NB4 (cell line): ENCODE data around the gene CMSS1.

ENCODE experiments used
- MYC ChIP-seq: IDR thresholded peaks from 2 replicates; pipeline ENCODE4 v1.6.1; 2011; ENCODE audit warnings: low read depth, low read length
- POLR2A ChIP-seq: IDR thresholded peaks from 2 replicates; pipeline ENCODE4 v1.6.1; 2011; ENCODE audit warnings: mild to moderate bottlenecking; ENCODE audit not compliant: insufficient read length; ENCODE audit errors: extremely low read depth
- TF ChIP-seq, protein P1 (sequence below): IDR thresholded peaks from one replicate; pipeline ENCODE4 v1.5.1; 2012; ENCODE audit warnings: low read depth, low read length
- TF ChIP-seq, protein P2 (sequence below): IDR thresholded peaks from 2 replicates; pipeline ENCODE4 v1.6.1; 2011; ENCODE audit warnings: low read depth, low read length

DNA sequence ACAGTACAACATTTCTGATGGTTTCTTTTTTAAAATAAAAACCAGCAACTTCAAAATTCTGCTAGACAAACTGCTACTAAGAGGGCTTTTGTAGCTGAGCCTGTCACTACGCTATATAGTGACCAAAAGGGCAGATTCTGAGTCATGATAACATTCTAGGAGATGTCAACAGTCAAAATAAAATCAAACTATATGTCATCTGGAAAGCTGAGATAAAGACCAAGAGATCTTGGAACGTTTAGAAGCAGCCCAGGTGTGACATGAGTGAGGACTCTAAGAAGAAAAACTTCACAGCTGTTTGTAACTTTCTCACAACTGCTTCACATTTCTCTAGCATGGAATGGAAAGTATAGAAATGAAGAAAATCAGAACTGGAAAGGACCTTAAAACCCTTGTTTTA lies 212.0 kb downstream of the CMSS1 start:
- TF ChIP-seq, protein P1, sequence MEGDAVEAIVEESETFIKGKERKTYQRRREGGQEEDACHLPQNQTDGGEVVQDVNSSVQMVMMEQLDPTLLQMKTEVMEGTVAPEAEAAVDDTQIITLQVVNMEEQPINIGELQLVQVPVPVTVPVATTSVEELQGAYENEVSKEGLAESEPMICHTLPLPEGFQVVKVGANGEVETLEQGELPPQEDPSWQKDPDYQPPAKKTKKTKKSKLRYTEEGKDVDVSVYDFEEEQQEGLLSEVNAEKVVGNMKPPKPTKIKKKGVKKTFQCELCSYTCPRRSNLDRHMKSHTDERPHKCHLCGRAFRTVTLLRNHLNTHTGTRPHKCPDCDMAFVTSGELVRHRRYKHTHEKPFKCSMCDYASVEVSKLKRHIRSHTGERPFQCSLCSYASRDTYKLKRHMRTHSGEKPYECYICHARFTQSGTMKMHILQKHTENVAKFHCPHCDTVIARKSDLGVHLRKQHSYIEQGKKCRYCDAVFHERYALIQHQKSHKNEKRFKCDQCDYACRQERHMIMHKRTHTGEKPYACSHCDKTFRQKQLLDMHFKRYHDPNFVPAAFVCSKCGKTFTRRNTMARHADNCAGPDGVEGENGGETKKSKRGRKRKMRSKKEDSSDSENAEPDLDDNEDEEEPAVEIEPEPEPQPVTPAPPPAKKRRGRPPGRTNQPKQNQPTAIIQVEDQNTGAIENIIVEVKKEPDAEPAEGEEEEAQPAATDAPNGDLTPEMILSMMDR, result no peak
- TF ChIP-seq POLR2A (no peak), MYC (no peak)
- TF ChIP-seq, protein P2, sequence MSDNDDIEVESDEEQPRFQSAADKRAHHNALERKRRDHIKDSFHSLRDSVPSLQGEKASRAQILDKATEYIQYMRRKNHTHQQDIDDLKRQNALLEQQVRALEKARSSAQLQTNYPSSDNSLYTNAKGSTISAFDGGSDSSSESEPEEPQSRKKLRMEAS, result no peak
